CD4-positive, alpha-beta T cell (primary cell): ENCODE measurements around the gene SPRED2. TPM values are rescaled to one million over a fixed set of nuclear protein-coding genes. Genes with fewer than 3 reads are reported as not detected.

ENCODE experiments used
- ATAC-seq: fragments of 200-7000 bp; cut with Tn5 transposase; one replicate; pipeline ENCODE4 v1.10.0; 2022; ENCODE audit warnings: mild to moderate bottlenecking; ENCODE audit not compliant: poor library complexity
- CTCF ChIA-PET: fragments of 350-600 bp; sonication (Branson Sonifier 250); formaldehyde crosslinking; loops from one replicate; lab custom pipeline; 2021; ENCODE audit warnings: antibody characterized with exemption, inconsistent platforms; lab: Charles Lee
- POLR2A ChIA-PET: fragments of 350-600 bp; sonication (Branson Sonifier 250); formaldehyde crosslinking; loops from one replicate; lab custom pipeline; 2021; ENCODE audit warnings: antibody characterized with exemption, inconsistent platforms; lab: Charles Lee
- DNase-seq, 14 experiments: peaks; one replicate each; pipeline ENCODE4 v3.0.0-alpha.2; 2013 to 2020; ENCODE audit warnings: mixed read lengths in 2 of 14
- H3K27ac ChIP-seq, 2 donors: one replicate each; pipeline versions ENCODE4 v1.5.1 to v1.7.0; 2013; ENCODE audit warnings: low read length in 2 of 2, low read depth in 1 of 2, mild to moderate bottlenecking in 1 of 2
- H3K27me3 ChIP-seq, 2 experiments: 1 replicate in 1 of 2; 2 replicates in 1 of 2; pipeline versions ENCODE4 v1.6.1 to v1.7.0; 2013; ENCODE audit warnings: low read length in 2 of 2, control low read depth in 1 of 2, mild to moderate bottlenecking in 1 of 2, moderate library complexity in 1 of 2; ENCODE audit not compliant: insufficient read depth in 2 of 2, control insufficient read depth in 1 of 2
- H3K36me3 ChIP-seq: one replicate; pipeline ENCODE4 v1.6.1; 2013; ENCODE audit warnings: low read length, control low read depth; ENCODE audit not compliant: insufficient read depth
- H3K4me1 ChIP-seq: one replicate; pipeline ENCODE4 v1.6.1; 2013; ENCODE audit warnings: low read length, control low read depth; ENCODE audit not compliant: insufficient read depth
- H3K4me3 ChIP-seq: one replicate; pipeline ENCODE4 v1.5.1; 2013; ENCODE audit warnings: mild to moderate bottlenecking, low read length, moderate library complexity
- H3K9me3 ChIP-seq, 2 experiments: 1 replicate in 1 of 2; 2 replicates in 1 of 2; pipeline versions ENCODE4 v1.6.1 to v1.7.0; 2013; ENCODE audit warnings: low read length in 2 of 2, mild to moderate bottlenecking in 2 of 2, control low read depth in 1 of 2, moderate library complexity in 1 of 2; ENCODE audit not compliant: control insufficient read depth in 1 of 2, insufficient read depth in 1 of 2
- H3K27ac Mint-ChIP-seq: one replicate; pipeline ENCODE4 v1.8.0; 2020; ENCODE audit warnings: mixed read lengths
- H3K27me3 Mint-ChIP-seq: one replicate; pipeline ENCODE4 v1.8.0; 2021; ENCODE audit warnings: mixed read lengths
- H3K36me3 Mint-ChIP-seq: one replicate; pipeline ENCODE4 v1.8.0; 2021; ENCODE audit warnings: low read depth, mixed read lengths
- H3K4me1 Mint-ChIP-seq: one replicate; pipeline ENCODE4 v1.8.0; 2021; ENCODE audit warnings: low read depth, mixed read lengths
- H3K4me3 Mint-ChIP-seq: one replicate; pipeline ENCODE4 v1.8.0; 2020; ENCODE audit warnings: mild to moderate bottlenecking, mixed read lengths
- H3K9me3 Mint-ChIP-seq: one replicate; pipeline ENCODE4 v1.8.0; 2020; ENCODE audit warnings: mixed read lengths
- CTCF ChIP-seq: fragments of 200-600 bp; IDR thresholded peaks from one replicate; pipeline ENCODE4 v1.8.0; 2022; ENCODE audit warnings: antibody characterized with exemption, mild to moderate bottlenecking
- intact Hi-C, 2 experiments: fragments of 100-400 bp; cut with DNase I in 1 of 2; cut with micrococcal nuclease in 1 of 2; formaldehyde crosslinking; loops; one replicate each; pipeline versions ENCODE4 v1.15.1 to v1.9.0; 2023 to 2025; cut with DNase I, micrococcal nuclease
- total RNA-seq, 174 experiments: library from RNA in 2 of 174; stranded (reverse) in 2 of 174; gene quantifications; one replicate each; pipeline ENCODE4 v1.2.3 and lab custom pipeline; 2021 to 2026

Gene SPRED2
- total RNA-seq, 2 experiments from 2014 or later, result 2.5 to 2.8 TPM

GRCh38 chr2:65372619-65373018 lies 59.8 kb downstream of the SPRED2 start:
- Histone ChIP-seq H3K4me1 (peaks cover 3% of the 10 kb centered on the region), H3K4me3 (no peak overlapping the region), H3K9me3 (no peaks in the 10 kb centered on the region), H3K36me3 (no peaks in the 10 kb centered on the region), H3K27me3 (no peaks in the 10 kb centered on the region), H3K27ac (no peak overlapping the region)
- Mint-ChIP-seq H3K27me3 (peaks cover 5% of the 10 kb centered on the region), H3K27ac (no peak overlapping the region), H3K36me3 (no peaks in the 10 kb centered on the region), H3K9me3 (no peaks in the 10 kb centered on the region), H3K4me1 (no peaks in the 10 kb centered on the region), H3K4me3 (no peak overlapping the region)
- DNase-seq (no peak), ATAC-seq (no peak)
- ChIA-PET CTCF (no interaction called here), POLR2A (interaction anchor here (0.6 kb wide), 1 partner anchor 1114 kb away, joined by 6 read pairs; no protein-coding TSS in a partner anchor)
- TF ChIP-seq CTCF, result no peak
- intact Hi-C loops, result no loop called here

GRCh38 chr2:65371074-65371434 lies 61.3 kb downstream of the SPRED2 start:
- H3K4me3 ChIP-seq, result no peak overlapping the region
- Mint-ChIP-seq H3K27ac (no peak overlapping the region), H3K4me3 (no peak overlapping the region), H3K9me3 (no peaks in the 10 kb centered on the region), H3K4me1 (no peaks in the 10 kb centered on the region), H3K27me3 (peaks cover 5% of the 10 kb centered on the region), H3K36me3 (no peaks in the 10 kb centered on the region)
- no peaks in the 10 kb centered on the region for H3K36me3 ChIP-seq
- ATAC-seq, result no peak
- H3K27ac ChIP-seq, result no peak overlapping the region
- POLR2A ChIA-PET, result no interaction called here
- intact Hi-C loops, result no loop called here
- CTCF ChIA-PET, result no interaction called here
- no peak for DNase-seq
- no peak for TF ChIP-seq CTCF
- H3K27me3 ChIP-seq, result no peaks in the 10 kb centered on the region
- no peaks in the 10 kb centered on the region for H3K9me3 ChIP-seq
- peaks cover 3% of the 10 kb centered on the region for H3K4me1 ChIP-seq

GRCh38 chr2:65370387-65371073 lies 61.9 kb downstream of the SPRED2 start:
- ChIA-PET POLR2A (no interaction called here), CTCF (no interaction called here)

More at GRCh38 chr2:65370387-65371073, 61.9 kb downstream of the SPRED2 start:
- Mint-ChIP-seq H3K27me3 (peaks cover under 1% of the 10 kb centered on the region), H3K36me3 (no peaks in the 10 kb centered on the region), H3K4me1 (no peaks in the 10 kb centered on the region), H3K27ac (no peak overlapping the region), H3K4me3 (no peak overlapping the region), H3K9me3 (no peaks in the 10 kb centered on the region)
- no peak overlapping the region for H3K4me3 ChIP-seq
- no peak overlapping the region for H3K27ac ChIP-seq
- ATAC-seq, result no peak
- no peak for TF ChIP-seq CTCF
- no peaks in the 10 kb centered on the region for H3K36me3 ChIP-seq
- H3K4me1 ChIP-seq, result peaks cover 3% of the 10 kb centered on the region
- no peaks in the 10 kb centered on the region for H3K27me3 ChIP-seq
- no peaks in the 10 kb centered on the region for H3K9me3 ChIP-seq
- no peak for DNase-seq
- intact Hi-C loops, result no loop called here
